Adipocyte (in vitro differentiated cells): ENCODE results near the gene AUTS2.

Experiments
- DNase-seq: peaks from one replicate; pipeline ENCODE4 v3.0.0-alpha.2; 2015; ENCODE audit warnings: low read depth
- H3K27me3 ChIP-seq: replicated peaks from 2 replicates; pipeline ENCODE4 v1.7.0; 2013; ENCODE audit warnings: mild to moderate bottlenecking, low read length, moderate library complexity; ENCODE audit not compliant: control insufficient read depth, insufficient read depth
- H3K36me3 ChIP-seq: 2 replicates; pipeline ENCODE4 v1.7.0; 2013; ENCODE audit warnings: low read length, mild to moderate bottlenecking, moderate library complexity; ENCODE audit not compliant: control insufficient read depth, insufficient read depth, severe bottlenecking
- H3K4me1 ChIP-seq: 2 replicates; pipeline ENCODE4 v1.7.0; 2013; ENCODE audit warnings: mild to moderate bottlenecking, low read length, moderate library complexity; ENCODE audit not compliant: control insufficient read depth, insufficient read depth
- H3K4me3 ChIP-seq: 2 replicates; pipeline ENCODE4 v1.7.0; 2013; ENCODE audit warnings: mild to moderate bottlenecking, low read length, moderate library complexity
- H3K9ac ChIP-seq: 2 replicates; pipeline ENCODE4 v1.7.0; 2013; ENCODE audit warnings: mild to moderate bottlenecking, low read length, moderate library complexity
- H3K9me3 ChIP-seq: 2 replicates; pipeline ENCODE4 v1.7.0; 2013; ENCODE audit warnings: mild to moderate bottlenecking, low read length, moderate library complexity; ENCODE audit not compliant: control insufficient read depth

AUTS2 gene

GRCh38 chr7:70714506-70715038 lies 1116.3 kb downstream of the AUTS2 start:
- Histone ChIP-seq H3K4me1 (peaks cover 24% of the 10 kb centered on the region), H3K9me3 (peaks cover 4% of the 10 kb centered on the region), H3K36me3 (no peaks in the 10 kb centered on the region), H3K9ac (no peak overlapping the region), H3K4me3 (no peak overlapping the region), H3K27me3 (no peaks in the 10 kb centered on the region)
- DNase-seq = no peak

DNA sequence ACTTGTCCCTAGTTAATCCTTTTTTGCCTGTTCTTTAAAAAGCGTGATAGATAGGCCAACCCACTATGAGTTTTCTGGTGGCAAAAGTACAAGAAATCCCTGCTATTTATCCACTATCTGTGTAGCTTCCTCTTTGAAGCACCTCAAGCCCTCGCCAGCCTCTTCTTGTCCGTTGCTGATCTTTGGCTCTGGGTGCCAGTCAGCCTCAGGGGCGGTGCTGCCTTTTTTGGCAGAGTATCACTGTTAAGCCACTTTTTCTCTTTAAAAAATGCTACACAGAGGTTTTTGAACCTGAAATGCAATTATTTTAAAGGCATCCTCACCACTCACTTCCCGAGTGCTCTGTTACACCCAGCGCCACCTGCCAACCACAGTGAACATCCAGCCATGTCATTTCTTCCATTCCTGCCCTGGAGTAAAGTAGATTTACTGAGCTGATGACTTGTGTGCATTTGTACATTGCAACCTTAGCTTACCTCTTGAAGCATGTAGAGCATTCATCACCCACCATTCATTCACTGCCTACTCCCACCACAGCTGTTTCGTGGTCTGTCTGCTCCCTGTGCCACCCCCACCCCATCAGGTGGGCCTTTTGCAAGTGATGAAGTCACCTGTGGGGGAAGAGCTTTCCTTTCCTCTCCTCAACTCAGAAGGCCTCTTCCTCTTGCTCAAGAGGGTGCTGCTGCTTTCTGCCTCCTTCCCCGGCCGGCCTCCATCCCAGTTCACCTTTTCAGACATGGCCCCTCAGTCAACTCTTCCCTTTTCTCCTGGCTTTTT lies 1119.5 kb downstream of the AUTS2 start:
- Histone ChIP-seq H3K9me3 (peaks cover 4% of the 10 kb centered on the region), H3K36me3 (no peaks in the 10 kb centered on the region), H3K4me1 (peaks cover 11% of the 10 kb centered on the region), H3K27me3 (no peaks in the 10 kb centered on the region), H3K9ac (no peak overlapping the region), H3K4me3 (no peak overlapping the region)
- DNase-seq = no peak

DNA sequence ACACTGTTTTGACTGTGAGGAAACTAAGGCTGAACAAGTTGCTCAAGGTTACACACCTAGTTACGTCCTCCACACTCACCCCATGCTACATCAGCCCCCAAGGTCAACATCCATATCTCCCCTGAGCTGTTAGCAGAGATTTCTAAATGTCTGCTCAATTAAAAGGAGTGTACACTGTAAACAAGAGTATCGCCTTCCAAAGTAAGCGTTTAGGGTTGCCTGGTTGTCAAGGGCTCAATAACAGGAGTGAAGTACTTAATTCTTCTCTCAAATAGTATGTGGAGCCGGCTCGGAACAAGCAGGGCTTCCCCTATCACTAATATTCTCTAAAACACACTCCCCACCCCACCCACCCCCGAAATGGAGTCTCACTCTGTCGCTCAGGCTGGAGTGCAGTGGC lies 1120.8 kb downstream of the AUTS2 start:
- Histone ChIP-seq H3K9ac (no peak overlapping the region), H3K9me3 (peaks cover 4% of the 10 kb centered on the region), H3K4me3 (no peak overlapping the region), H3K4me1 (peaks cover 11% of the 10 kb centered on the region), H3K27me3 (no peaks in the 10 kb centered on the region), H3K36me3 (no peaks in the 10 kb centered on the region)
- no peak for DNase-seq

- H3K4me3 ChIP-seq = no peak overlapping the region
- no peak for DNase-seq
- no peaks in the 10 kb centered on the region for H3K27me3 ChIP-seq
These were observed 1122.1 kb downstream of the AUTS2 start for GRCh38 chr7:70720191-70720873.

DNA sequence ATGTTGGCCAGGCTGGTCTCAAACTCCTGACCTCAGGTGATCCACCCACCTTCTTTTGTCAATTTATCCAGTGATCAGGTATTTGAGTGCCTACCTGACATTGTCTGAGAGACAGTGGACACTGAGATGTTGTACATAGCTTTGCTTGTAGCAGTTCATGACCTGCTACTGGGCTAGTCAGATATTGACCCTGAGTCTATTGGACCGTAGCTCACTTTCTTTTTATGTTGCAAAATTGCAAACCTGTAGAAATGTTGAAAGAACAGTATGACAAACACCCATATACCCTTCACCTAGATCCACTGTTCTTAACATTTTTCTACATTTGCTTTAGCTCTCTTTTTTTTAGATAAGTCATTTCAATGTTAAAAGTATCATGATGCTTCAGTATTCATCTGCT lies 1123.2 kb downstream of the AUTS2 start:
- Histone ChIP-seq H3K27me3 (no peaks in the 10 kb centered on the region), H3K4me3 (no peak overlapping the region), H3K36me3 (no peaks in the 10 kb centered on the region), H3K9me3 (no peaks in the 10 kb centered on the region), H3K4me1 (peaks cover 11% of the 10 kb centered on the region), H3K9ac (no peak overlapping the region)
- no peak for DNase-seq

More at GRCh38 chr7:70720191-70720873, 1122.1 kb downstream of the AUTS2 start:
- H3K9me3 ChIP-seq = no peaks in the 10 kb centered on the region
- no peaks in the 10 kb centered on the region for H3K36me3 ChIP-seq
- peaks cover 11% of the 10 kb centered on the region for H3K4me1 ChIP-seq
- no peak overlapping the region for H3K9ac ChIP-seq

GRCh38 chr7:70723339-70723738 lies 1125.1 kb downstream of the AUTS2 start:
- Histone ChIP-seq H3K9ac (no peak overlapping the region), H3K9me3 (no peaks in the 10 kb centered on the region), H3K4me3 (no peak overlapping the region), H3K4me1 (peaks cover 6% of the 10 kb centered on the region), H3K27me3 (no peaks in the 10 kb centered on the region), H3K36me3 (no peaks in the 10 kb centered on the region)
- no peak for DNase-seq

GRCh38 chr7:70725448-70725847 lies 1127.2 kb downstream of the AUTS2 start:
- Histone ChIP-seq H3K4me1 (peaks cover 6% of the 10 kb centered on the region), H3K27me3 (no peaks in the 10 kb centered on the region), H3K36me3 (no peaks in the 10 kb centered on the region), H3K9ac (no peak overlapping the region), H3K9me3 (no peaks in the 10 kb centered on the region), H3K4me3 (no peak overlapping the region)
- DNase-seq = no peak

- H3K4me3 ChIP-seq = no peak overlapping the region
- no peaks in the 10 kb centered on the region for H3K27me3 ChIP-seq
- no peak for DNase-seq
- H3K4me1 ChIP-seq = peaks cover 6% of the 10 kb centered on the region
- H3K9me3 ChIP-seq = no peaks in the 10 kb centered on the region
- H3K9ac ChIP-seq = no peak overlapping the region
- no peaks in the 10 kb centered on the region for H3K36me3 ChIP-seq
These were observed 1128.0 kb downstream of the AUTS2 start for GRCh38 chr7:70726294-70726693.

- H3K36me3 ChIP-seq = no peaks in the 10 kb centered on the region
- no peaks in the 10 kb centered on the region for H3K27me3 ChIP-seq
- H3K4me3 ChIP-seq = no peak overlapping the region
- no peaks in the 10 kb centered on the region for H3K4me1 ChIP-seq
- H3K9me3 ChIP-seq = no peaks in the 10 kb centered on the region
- no peak for DNase-seq
- H3K9ac ChIP-seq = no peak overlapping the region
These were observed 1128.7 kb downstream of the AUTS2 start for GRCh38 chr7:70726951-70727378.

DNA sequence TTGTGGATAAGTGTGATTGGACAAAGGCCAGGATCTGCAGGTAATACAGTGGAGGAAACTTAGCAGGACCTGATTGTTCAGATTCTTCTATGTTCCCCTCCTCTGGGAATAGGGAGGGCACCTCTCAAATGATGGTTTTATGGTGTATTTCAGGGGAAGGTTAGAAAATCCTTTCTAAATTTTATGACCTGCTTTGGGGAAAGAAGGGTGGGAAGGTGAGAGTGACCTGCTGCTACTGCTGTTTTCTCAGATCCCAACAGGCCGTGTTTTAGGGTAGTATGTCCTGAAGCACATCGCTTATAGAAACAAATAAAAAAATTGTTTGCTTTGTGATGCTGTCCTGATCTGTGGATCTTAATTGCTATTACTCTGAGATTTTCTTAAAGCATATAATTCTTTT lies 1129.6 kb downstream of the AUTS2 start:
- no peak for DNase-seq
- no peak overlapping the region for H3K9ac ChIP-seq
- H3K36me3 ChIP-seq = no peaks in the 10 kb centered on the region
- no peaks in the 10 kb centered on the region for H3K27me3 ChIP-seq
- H3K4me1 ChIP-seq = no peaks in the 10 kb centered on the region
- no peaks in the 10 kb centered on the region for H3K9me3 ChIP-seq
- no peak overlapping the region for H3K4me3 ChIP-seq

- DNase-seq = peak; percentile 77
- no peaks in the 10 kb centered on the region for H3K36me3 ChIP-seq
- no peak overlapping the region for H3K9ac ChIP-seq
- no peak overlapping the region for H3K4me3 ChIP-seq
- H3K4me1 ChIP-seq = no peaks in the 10 kb centered on the region
- H3K27me3 ChIP-seq = no peaks in the 10 kb centered on the region
- no peaks in the 10 kb centered on the region for H3K9me3 ChIP-seq
These were observed 1130.7 kb downstream of the AUTS2 start for GRCh38 chr7:70728872-70729552.
